H9 (cell line): Measurements from ENCODE around the gene SVIP. TPM values are rescaled to one million over a fixed set of nuclear protein-coding genes. Genes with fewer than 3 reads are reported as not detected.
A peak's percentile ranks its signal among the peaks of the same experiment; 100 is the strongest.

Source experiments
- DNase-seq: peaks from one replicate; pipeline ENCODE4 v3.0.0-alpha.2; 2017
- H2AFZ ChIP-seq: one replicate; pipeline ENCODE4 v1.6.1; 2013; ENCODE audit warnings: mild to moderate bottlenecking, low read length, control low read depth, moderate library complexity
- H2AK5ac ChIP-seq: 2 replicates; pipeline ENCODE4 v1.6.1; 2013; ENCODE audit warnings: low read length, control low read depth, mixed read lengths; ENCODE audit not compliant: insufficient read length
- H2BK120ac ChIP-seq: one replicate; pipeline ENCODE4 v1.6.1; 2013; ENCODE audit warnings: low read depth, mild to moderate bottlenecking, low read length, control low read depth, inconsistent platforms; ENCODE audit not compliant: poor library complexity, severe bottlenecking
- H2BK12ac ChIP-seq: 2 replicates; pipeline ENCODE4 v1.6.1; 2013; ENCODE audit warnings: low read length, control low read depth, mixed read lengths, low read depth; ENCODE audit not compliant: insufficient read length
- H2BK15ac ChIP-seq: 2 replicates; pipeline ENCODE4 v1.6.1; 2013; ENCODE audit warnings: low read depth, low read length, control low read depth
- H2BK20ac ChIP-seq: one replicate; pipeline ENCODE4 v1.6.1; 2013; ENCODE audit warnings: low read depth, mild to moderate bottlenecking, low read length, control low read depth, inconsistent platforms; ENCODE audit not compliant: poor library complexity, severe bottlenecking
- H2BK5ac ChIP-seq: 2 replicates; pipeline ENCODE4 v1.6.1; 2013; ENCODE audit warnings: low read length, control low read depth, mixed read lengths; ENCODE audit not compliant: insufficient read length
- H3K14ac ChIP-seq: 2 replicates; pipeline ENCODE4 v1.6.1; 2013; ENCODE audit warnings: low read length, control low read depth; ENCODE audit not compliant: insufficient read depth
- H3K18ac ChIP-seq: 2 replicates; pipeline ENCODE4 v1.6.1; 2013; ENCODE audit warnings: low read depth, mild to moderate bottlenecking, mixed read lengths, low read length, control low read depth; ENCODE audit not compliant: insufficient read length
- H3K23ac ChIP-seq: 2 replicates; pipeline ENCODE4 v1.6.1; 2013; ENCODE audit warnings: low read length, control low read depth, mixed read lengths, low read depth; ENCODE audit not compliant: insufficient read length
- H3K23me2 ChIP-seq: 2 replicates; pipeline ENCODE4 v1.6.1; 2013; ENCODE audit warnings: low read depth, mild to moderate bottlenecking, mixed read lengths, low read length, control low read depth; ENCODE audit not compliant: insufficient read length, poor library complexity, severe bottlenecking
- H3K27ac ChIP-seq: 2 replicates; pipeline ENCODE4 v1.5.1; 2013; ENCODE audit warnings: low read length, control low read depth, mixed read lengths, low read depth; ENCODE audit not compliant: insufficient read length
- H3K27me3 ChIP-seq: 2 replicates; pipeline ENCODE4 v1.6.1; 2013; ENCODE audit warnings: low read length, control low read depth, inconsistent platforms; ENCODE audit not compliant: insufficient read depth
- H3K4ac ChIP-seq: 2 replicates; pipeline ENCODE4 v1.6.1; 2013; ENCODE audit warnings: low read depth, mild to moderate bottlenecking, control low read depth, inconsistent platforms, low read length, moderate library complexity
- H3K4me1 ChIP-seq: 2 replicates; pipeline ENCODE4 v1.6.1; 2013; ENCODE audit warnings: low read length, control low read depth, inconsistent platforms; ENCODE audit not compliant: insufficient read depth
- H3K4me2 ChIP-seq: 2 replicates; pipeline ENCODE4 v1.6.1; 2013; ENCODE audit warnings: low read length, control low read depth, mixed read lengths; ENCODE audit not compliant: insufficient read length, insufficient read depth
- H3K56ac ChIP-seq: 2 replicates; pipeline ENCODE4 v1.6.1; 2013; ENCODE audit warnings: low read depth, mild to moderate bottlenecking, mixed read lengths, low read length, control low read depth; ENCODE audit not compliant: insufficient read length
- H3K79me1 ChIP-seq: 2 replicates; pipeline ENCODE4 v1.6.1; 2013; ENCODE audit warnings: low read depth, mild to moderate bottlenecking, moderate library complexity, low read length, control low read depth, inconsistent platforms; ENCODE audit not compliant: insufficient read depth, poor library complexity, severe bottlenecking
- H3K79me2 ChIP-seq: 2 replicates; pipeline ENCODE4 v1.6.1; 2013; ENCODE audit warnings: low read length, control low read depth, inconsistent platforms; ENCODE audit not compliant: insufficient read depth
- H3K9ac ChIP-seq: 2 replicates; pipeline ENCODE4 v1.6.1; 2013; ENCODE audit warnings: low read length, control low read depth, mixed read lengths; ENCODE audit not compliant: insufficient read length; ENCODE audit errors: extremely low read depth
- H3K9me3 ChIP-seq: one replicate; pipeline ENCODE4 v1.6.1; 2013; ENCODE audit warnings: low read depth, low read length, inconsistent platforms; ENCODE audit not compliant: control insufficient read depth
- H3T11ph ChIP-seq: one replicate; pipeline ENCODE4 v1.6.1; 2013; ENCODE audit warnings: mild to moderate bottlenecking, low read length, control low read depth, inconsistent platforms
- H4K20me1 ChIP-seq: one replicate; pipeline ENCODE4 v1.6.1; 2013; ENCODE audit not compliant: control insufficient read depth, insufficient read length, insufficient read depth
- H4K5ac ChIP-seq: 2 replicates; pipeline ENCODE4 v1.6.1; 2013; ENCODE audit warnings: low read depth, mild to moderate bottlenecking, mixed read lengths, low read length, control low read depth; ENCODE audit not compliant: insufficient read length
- H4K8ac ChIP-seq: replicated peaks from 2 replicates; pipeline ENCODE4 v1.6.1; 2013; ENCODE audit warnings: low read length, control low read depth, mixed read lengths, low read depth; ENCODE audit not compliant: insufficient read length
- H4K91ac ChIP-seq: 2 replicates; pipeline ENCODE4 v1.6.1; 2013; ENCODE audit warnings: low read depth, mild to moderate bottlenecking, moderate library complexity, mixed read lengths, low read length, control low read depth; ENCODE audit not compliant: insufficient read length
- H3K27ac Mint-ChIP-seq, 3 experiments: 2 replicates in 2 of 3; 3 replicates in 1 of 3; pipeline ENCODE4 v1.8.0; 2020 to 2021; ENCODE audit warnings: mixed read lengths in 3 of 3, mild to moderate bottlenecking in 1 of 3, moderate library complexity in 1 of 3
- H3K27me3 Mint-ChIP-seq: 2 replicates; pipeline ENCODE4 v1.8.0; 2021; ENCODE audit warnings: low read depth, mild to moderate bottlenecking, moderate library complexity, mixed read lengths
- H3K36me3 Mint-ChIP-seq, 3 experiments: 2 replicates in 2 of 3; 3 replicates in 1 of 3; pipeline ENCODE4 v1.8.0; 2020 to 2021; ENCODE audit warnings: low read depth in 3 of 3, mixed read lengths in 3 of 3; ENCODE audit not compliant: insufficient read depth in 1 of 3
- H3K4me1 Mint-ChIP-seq, 2 experiments: 2 replicates each; pipeline ENCODE4 v1.8.0; 2020; ENCODE audit warnings: mixed read lengths in 2 of 2
- H3K4me3 Mint-ChIP-seq, 2 experiments: 2 replicates in 1 of 2; 3 replicates in 1 of 2; pipeline ENCODE4 v1.8.0; 2020 to 2021; ENCODE audit warnings: mild to moderate bottlenecking in 2 of 2, mixed read lengths in 2 of 2, moderate library complexity in 1 of 2
- H3K9me3 Mint-ChIP-seq, 2 experiments: 2 replicates in 1 of 2; 3 replicates in 1 of 2; pipeline ENCODE4 v1.8.0; 2020; ENCODE audit warnings: mild to moderate bottlenecking in 2 of 2, mixed read lengths in 2 of 2, moderate library complexity in 1 of 2
- CTCF ChIP-seq: fragments of 200-600 bp; sonication (generic); conservative IDR thresholded peaks from 3 replicates; pipeline ENCODE4 v1.8.0; 2021; ENCODE audit warnings: antibody characterized with exemption, mild to moderate bottlenecking
- WGBS: extraction: QIAGEN DNeasy Blood & Tissue Kit; methylation state at CpG from one replicate; pipeline ENCODE4 v1.1.7; 2013; ENCODE audit warnings: missing lambda C conversion rate, low lambda C conversion rate, mixed read lengths; ENCODE audit not compliant: insufficient read length; ENCODE audit errors: extremely low coverage; 5-methylcytosine and 5-hydroxymethylcytosine counted together
- total RNA-seq: library from RNA; stranded (reverse); gene quantifications from 2 replicates; pipeline ENCODE4 v1.2.1, GENCODE V29; 2021

Gene SVIP
- total RNA-seq, 1 experiment from 2014 or later = 10.4 TPM

GRCh38 chr11:22875869-22876473, 46.4 kb upstream of the SVIP start:
- no peak overlapping the region for H2BK12ac ChIP-seq
- no peak overlapping the region for H2BK20ac ChIP-seq
- no peaks in the 10 kb centered on the region for H3K9me3 Mint-ChIP-seq
- H2AK5ac ChIP-seq = no peak overlapping the region
- no peak overlapping the region for H4K91ac ChIP-seq
- no peaks in the 10 kb centered on the region for H3K27me3 Mint-ChIP-seq
- H3K4me1 Mint-ChIP-seq = no peaks in the 10 kb centered on the region
- H3K56ac ChIP-seq = no peak overlapping the region
- no peaks in the 10 kb centered on the region for H3K4me1 ChIP-seq
- no peak overlapping the region for H3K23ac ChIP-seq
- H3K27ac Mint-ChIP-seq = no peak overlapping the region
- TF ChIP-seq CTCF = peak; percentile 94
- no peaks in the 10 kb centered on the region for H3K36me3 Mint-ChIP-seq
- H3K14ac ChIP-seq = no peak overlapping the region
- no peak overlapping the region for H3K4me2 ChIP-seq
- H3K9ac ChIP-seq = no peak overlapping the region
- H4K20me1 ChIP-seq = no peaks in the 10 kb centered on the region
- no peaks in the 10 kb centered on the region for H3K23me2 ChIP-seq
- no peaks in the 10 kb centered on the region for H3K9me3 ChIP-seq
- no peak overlapping the region for H4K5ac ChIP-seq
- no peak overlapping the region for H2BK120ac ChIP-seq
- H3K79me1 ChIP-seq = no peaks in the 10 kb centered on the region
- peak; percentile 37 for DNase-seq
- no peak overlapping the region for H4K8ac ChIP-seq
- no peaks in the 10 kb centered on the region for H3K27me3 ChIP-seq
- no peak overlapping the region for H2AFZ ChIP-seq
- H3K4ac ChIP-seq = no peak overlapping the region
- H3T11ph ChIP-seq = no peak overlapping the region
- H3K79me2 ChIP-seq = no peaks in the 10 kb centered on the region
- H3K27ac ChIP-seq = no peak overlapping the region
- H3K18ac ChIP-seq = no peak overlapping the region
- WGBS = no CpG with 5 or more reads among the region's 2 CpGs
- no peak overlapping the region for H3K4me3 Mint-ChIP-seq
- H2BK15ac ChIP-seq = no peak overlapping the region
- no peak overlapping the region for H2BK5ac ChIP-seq
